Stomach (tissue), 4 donors: Measurements from ENCODE around the gene ARPC1A.
"Not testable (repeated sequence)": the region's sequence is repeated elsewhere in the genome, so short reads cannot be mapped to it uniquely, and the experiment has no call there.

ENCODE experiments used
- CTCF ChIP-seq, 7 experiments: fragments of 450-650 bp in 4 of 7; fragments of 200-600 bp in 3 of 7; sonication (generic) in 3 of 7; IDR thresholded peaks; one replicate each; pipeline ENCODE4 v1.5.1; 2016 to 2019; ENCODE audit warnings: antibody characterized with exemption in 7 of 7, control low read depth in 2 of 7, mild to moderate bottlenecking in 1 of 7
- EP300 ChIP-seq: sonication (generic); formaldehyde crosslinking; IDR thresholded peaks from one replicate; pipeline ENCODE4 v1.6.1; 2017; ENCODE audit warnings: antibody characterized with exemption
- POLR2AphosphoS5 ChIP-seq, 3 donors: sonication (generic); formaldehyde crosslinking; IDR thresholded peaks; one replicate each; pipeline ENCODE4 v1.6.1; 2016; ENCODE audit warnings: antibody characterized with exemption in 3 of 3

GRCh38 chr7:99358521-99358920, 32.8 kb downstream of the ARPC1A start:
- TF ChIP-seq EP300; CTCF (IDR thresholded peaks at IDR 0.05); POLR2AphosphoS5 (IDR thresholded peaks at IDR 0.05): not testable (repeated sequence)
